Umbilical cord (tissue), 2 donors: ENCODE data around the gene CHRM3. TPM values are rescaled to one million over a fixed set of nuclear protein-coding genes. Genes with fewer than 3 reads are reported as not detected.

ENCODE experiments used
- DNase-seq: peaks from one replicate; pipeline ENCODE4 v3.0.0-alpha.2; 2015; ENCODE audit warnings: low spot score
- total RNA-seq: library from RNA; depleted of rRNA; stranded (reverse); fragments of >200 nt; gene quantifications from one replicate; pipeline ENCODE4 v1.2.3, GENCODE V29; 2014; ENCODE audit warnings: low replicate concordance; ENCODE audit not compliant: insufficient read depth

CHRM3 gene
- total RNA-seq, 1 donor from 2014 or later, result 6.0 TPM

DNA sequence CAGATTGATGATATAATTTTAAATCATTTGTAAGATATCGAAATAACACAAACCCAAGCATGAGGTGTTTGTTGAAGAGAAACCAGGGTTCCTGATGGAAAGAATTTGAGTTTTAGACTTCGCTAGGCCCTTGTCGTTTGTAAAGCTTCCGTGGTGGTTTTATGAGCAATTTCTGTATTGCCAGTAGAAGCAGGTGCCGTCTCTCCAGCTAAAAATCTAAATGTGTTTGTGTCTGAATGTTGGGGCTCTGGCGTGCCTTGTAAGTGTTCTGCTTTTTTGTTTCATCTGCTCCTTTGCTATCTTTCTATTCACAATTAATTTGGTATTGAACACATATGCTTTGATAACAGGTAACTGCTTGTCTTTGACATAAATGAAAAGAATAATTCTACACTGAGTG lies 27.5 kb downstream of the CHRM3 start:
- DNase-seq, result no peak

DNA sequence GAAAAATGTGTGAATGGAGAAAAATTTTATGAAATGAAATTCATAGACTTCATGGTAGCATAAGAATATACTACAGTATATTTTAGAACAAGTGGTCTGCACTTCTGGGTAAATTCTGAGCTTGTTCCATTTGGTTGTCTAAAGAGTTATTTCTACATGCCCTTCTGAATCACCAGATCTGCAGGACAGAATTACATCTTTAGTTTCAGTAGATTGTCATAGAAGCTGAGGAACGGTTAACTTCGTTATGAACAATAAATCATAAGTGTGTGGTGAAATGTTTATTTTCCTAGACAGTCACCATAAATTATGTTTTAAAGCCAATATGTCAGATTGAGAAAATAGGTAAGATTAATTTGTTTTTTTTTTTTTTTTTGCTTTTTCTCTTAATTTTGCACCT lies 30.9 kb downstream of the CHRM3 start:
- no peak for DNase-seq

DNA sequence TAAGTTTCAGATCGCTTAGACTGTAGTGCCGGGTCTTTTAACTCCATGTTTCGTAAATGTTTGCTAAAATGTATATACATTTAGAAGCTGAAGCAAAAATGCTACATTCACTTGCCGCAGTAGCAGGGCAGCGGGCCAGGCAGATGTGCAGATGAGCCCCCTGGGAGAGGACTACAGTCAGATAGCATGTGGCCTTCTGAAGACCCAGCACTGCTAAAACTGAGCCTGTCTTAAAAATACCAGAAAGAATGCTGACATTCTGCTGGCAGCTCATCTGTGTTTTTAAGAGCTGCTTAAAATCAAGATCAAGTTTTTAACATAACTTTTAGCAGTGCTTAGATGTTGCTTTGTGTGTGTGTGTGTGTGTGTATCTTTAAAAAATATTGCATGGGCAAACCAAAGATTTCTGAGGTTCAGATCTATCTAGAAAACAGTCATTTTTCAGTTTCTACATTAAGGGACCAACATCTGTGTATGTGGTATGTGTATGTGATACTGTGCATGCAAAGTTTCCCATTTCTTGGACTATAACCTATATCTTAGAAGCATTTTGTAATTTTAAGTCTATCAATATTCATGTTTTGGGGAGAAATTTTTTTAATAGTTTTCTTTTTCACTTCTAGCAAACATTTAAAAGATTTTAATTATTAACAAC lies 31.7 kb downstream of the CHRM3 start:
- peak; percentile 62 for DNase-seq

DNA sequence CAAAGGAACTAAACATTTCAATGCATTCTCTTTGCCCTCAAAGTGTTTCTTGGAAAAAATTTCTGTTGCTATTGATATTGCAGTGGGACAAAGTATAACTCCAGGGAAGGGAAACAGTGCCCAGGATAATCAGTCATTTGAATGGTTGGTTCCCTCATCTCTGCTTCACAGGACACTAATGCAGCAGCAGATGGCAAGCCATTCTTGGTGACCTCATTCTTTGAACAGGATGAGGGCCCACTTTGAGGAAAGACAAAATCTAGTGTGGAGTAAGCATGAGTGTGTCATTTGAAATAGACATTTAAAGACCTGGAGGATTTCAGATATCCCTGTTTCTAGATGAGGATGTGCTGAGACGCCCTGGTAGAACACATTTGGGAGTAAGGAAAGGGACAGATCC lies 32.3 kb downstream of the CHRM3 start:
- DNase-seq, result no peak

DNA sequence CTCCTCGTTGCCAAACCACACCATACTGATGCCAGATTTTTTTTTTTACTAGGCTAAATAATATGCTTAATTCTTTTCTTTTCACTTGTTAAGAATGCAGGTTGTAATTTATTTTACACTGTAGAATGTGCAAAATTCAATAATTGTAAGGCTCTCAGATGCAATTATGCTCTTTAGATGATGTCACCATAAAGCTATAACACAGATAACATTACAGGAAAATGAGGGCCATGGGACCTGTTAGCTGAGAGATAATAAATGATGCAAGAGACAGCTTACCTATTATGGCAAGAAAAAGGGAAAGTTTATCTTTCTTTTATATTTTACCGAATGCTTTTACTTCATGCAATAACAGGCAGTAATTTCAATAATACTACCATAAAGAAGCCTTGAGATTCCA lies 35.4 kb downstream of the CHRM3 start:
- no peak for DNase-seq

DNA sequence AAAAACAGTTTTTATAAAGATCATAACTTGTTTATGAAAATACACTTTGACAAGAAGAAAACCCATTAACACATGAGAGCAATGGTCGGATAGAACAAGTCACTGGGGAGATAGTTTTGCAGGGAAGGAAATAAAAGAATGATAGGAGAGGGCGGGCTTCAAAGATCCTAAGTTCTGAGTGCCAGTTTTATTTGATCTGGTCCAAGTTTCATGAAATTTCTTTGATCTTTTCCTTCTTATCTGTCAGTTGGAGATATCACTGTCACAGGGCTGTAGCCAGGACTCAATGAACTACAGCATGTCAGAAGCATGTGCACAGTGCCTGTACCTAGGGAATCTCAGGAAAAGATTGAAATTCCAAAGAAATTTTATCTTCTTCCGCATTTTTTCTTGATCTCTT lies 36.5 kb downstream of the CHRM3 start:
- no peak for DNase-seq

DNA sequence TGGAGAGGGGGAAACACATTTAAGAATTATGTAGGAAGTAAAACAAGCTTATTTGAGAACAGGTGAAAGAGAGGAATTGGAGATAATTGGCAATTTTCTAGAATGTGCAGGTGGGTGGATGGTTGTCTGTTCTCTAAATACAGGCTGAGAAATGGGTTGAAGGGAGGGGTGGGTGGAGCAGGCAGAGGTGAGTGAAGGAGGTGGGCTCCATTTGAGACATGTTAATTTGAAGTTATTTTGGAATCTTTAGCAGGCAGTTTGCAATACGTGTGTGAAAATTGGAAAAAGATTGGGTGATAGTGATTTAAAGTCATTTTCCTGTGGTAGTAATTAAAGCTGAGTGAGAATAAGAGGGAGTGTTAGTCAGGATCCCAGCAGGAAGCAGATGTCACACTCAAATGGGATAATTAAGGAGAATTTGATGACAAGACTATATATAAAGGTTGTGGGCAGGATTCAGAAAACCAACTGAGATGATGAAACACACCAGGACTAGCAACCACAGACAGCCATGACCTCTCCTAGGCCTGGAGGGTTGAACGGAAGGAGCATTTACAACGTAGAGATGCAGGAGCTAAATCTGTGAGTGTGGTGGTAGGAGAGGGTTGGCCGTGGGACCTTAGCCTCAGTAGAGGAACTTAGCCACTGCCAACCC lies 40.6 kb downstream of the CHRM3 start:
- no peak for DNase-seq

DNA sequence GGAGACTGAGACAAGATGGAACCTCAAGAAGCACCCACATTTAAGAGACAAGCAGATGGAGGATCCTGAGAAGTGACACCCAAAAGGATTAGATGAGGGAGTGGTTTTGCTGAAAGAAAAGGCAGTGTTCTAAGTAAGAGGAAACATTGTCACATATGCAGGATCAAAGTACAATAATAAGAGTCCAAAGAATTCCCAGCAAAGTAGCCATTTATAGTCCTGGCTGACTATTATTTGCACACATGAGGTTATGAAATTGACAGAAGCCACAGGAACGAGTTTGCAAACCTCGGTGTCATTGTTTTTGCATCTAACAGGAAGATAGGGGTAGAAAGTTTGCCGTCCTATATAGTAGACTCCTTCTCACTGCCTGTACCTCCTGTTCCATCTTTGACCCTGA lies 41.3 kb downstream of the CHRM3 start:
- no peak for DNase-seq

DNA sequence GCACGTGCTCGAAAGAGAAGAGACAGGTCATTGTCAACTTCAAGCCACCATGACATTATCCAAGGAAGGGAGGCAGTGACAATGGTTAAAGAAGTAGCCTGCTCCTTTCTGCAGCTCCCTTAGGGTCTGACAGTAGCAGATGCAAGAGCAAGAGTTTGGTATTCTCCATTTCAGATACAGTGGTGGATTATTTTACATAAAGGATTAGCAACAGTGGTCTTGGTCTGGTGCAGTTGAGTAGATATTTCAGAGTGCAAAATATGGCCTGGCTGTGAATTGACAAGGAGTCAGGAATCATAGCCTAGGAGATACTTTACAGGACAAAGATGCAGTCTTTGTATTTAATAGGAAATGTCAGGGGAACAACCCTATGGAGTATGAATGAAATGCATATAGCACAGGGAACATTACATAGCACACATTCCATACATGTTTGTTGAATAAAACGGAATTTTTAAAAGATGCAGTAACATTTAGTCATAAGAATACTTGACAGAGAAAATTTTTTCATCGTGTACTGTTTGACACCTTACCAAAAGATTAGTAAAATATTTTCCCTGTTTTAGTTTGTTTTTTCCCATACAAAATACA lies 41.8 kb downstream of the CHRM3 start:
- DNase-seq, result peak; percentile 26

DNA sequence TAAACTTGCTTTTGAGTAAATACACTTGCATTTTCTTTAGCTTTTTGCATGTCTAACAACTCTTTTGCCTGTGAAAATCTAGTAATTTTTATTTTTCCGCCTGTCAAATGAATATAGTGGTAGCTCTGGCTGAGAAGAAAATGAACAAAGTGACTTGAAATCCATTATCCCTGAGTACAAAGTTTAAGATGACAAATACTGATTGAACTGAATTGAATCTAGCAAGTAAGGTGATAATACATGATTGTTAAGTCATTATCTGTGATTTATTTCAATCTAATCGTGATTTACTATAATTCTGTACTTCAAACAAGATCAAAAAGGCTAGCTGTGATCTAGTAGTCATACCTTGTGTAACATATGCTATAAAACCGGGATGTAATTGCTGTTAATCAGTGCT lies 42.8 kb downstream of the CHRM3 start:
- no peak for DNase-seq

DNA sequence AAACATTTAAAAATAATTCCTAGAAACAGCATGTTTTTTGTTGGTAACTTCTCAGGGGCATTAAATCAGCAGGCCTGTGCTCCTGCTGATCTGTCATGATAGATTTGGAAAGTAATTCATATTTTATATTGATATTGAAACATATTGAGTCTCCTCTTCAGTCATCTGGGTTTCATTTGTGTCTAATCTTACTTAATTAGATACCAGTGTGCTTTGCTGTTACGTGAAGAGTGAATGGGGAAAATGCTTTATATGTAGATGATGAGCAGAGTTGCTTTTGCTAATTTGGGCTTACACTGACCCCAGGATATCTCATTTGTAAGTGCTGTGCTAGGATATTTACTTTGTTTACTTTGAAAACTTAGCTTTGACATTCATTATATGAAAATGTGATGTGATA lies 45.9 kb downstream of the CHRM3 start:
- no peak for DNase-seq

DNA sequence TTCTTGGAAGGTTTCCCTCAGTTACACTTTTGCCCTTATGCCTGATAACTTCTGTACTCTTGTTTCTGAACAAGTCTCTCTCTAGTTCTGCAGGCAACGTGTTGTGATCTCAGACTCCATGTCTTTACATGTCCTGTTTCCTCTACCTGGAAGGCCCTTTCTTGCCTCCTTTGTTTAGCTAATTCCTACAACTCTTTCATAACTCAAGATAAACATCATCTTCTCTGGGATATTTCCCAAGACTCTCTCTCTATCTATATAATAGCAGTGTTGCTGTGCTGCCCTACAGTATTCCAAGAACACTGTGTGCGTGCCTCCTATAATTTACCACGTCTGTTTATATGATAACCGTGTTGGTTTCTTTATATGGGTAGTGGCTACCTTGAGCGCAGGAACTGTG lies 47.8 kb downstream of the CHRM3 start:
- no peak for DNase-seq
